CD4-positive, CD25-positive, alpha-beta regulatory T cell (primary cell): ENCODE results near the gene PRPS2. TPM values are rescaled to one million over a fixed set of nuclear protein-coding genes. Genes with fewer than 3 reads are reported as not detected.

ENCODE experiments used
- ATAC-seq, 2 donors: fragments of 150-1000 bp; cut with Tn5 transposase; one replicate each; pipeline ENCODE4 v1.10.0; 2021; ENCODE audit warnings: low read depth in 2 of 2, moderate number of reproducible peaks in 2 of 2, moderate library complexity in 1 of 2
- DNase-seq, 3 donors: peaks; one replicate each; pipeline versions ENCODE4 v3.0.0 to v3.0.0-alpha.2; 2012 to 2022; ENCODE audit warnings: mixed read lengths in 1 of 3
- H3K27ac ChIP-seq: one replicate; pipeline ENCODE4 v1.7.0; 2013; ENCODE audit warnings: mild to moderate bottlenecking, low read length; ENCODE audit not compliant: insufficient read depth, poor library complexity, severe bottlenecking
- H3K27me3 ChIP-seq: one replicate; pipeline ENCODE4 v1.7.0; 2013; ENCODE audit warnings: low read length; ENCODE audit not compliant: control insufficient read depth, insufficient read depth
- H3K36me3 ChIP-seq: one replicate; pipeline ENCODE4 v1.7.0; 2013; ENCODE audit warnings: mild to moderate bottlenecking, low read length, moderate library complexity; ENCODE audit not compliant: control insufficient read depth, insufficient read depth
- H3K4me1 ChIP-seq: 2 replicates; pipeline ENCODE4 v1.7.0; 2013; ENCODE audit warnings: mild to moderate bottlenecking, low read length; ENCODE audit not compliant: insufficient read depth, control insufficient read depth, poor library complexity, severe bottlenecking
- H3K4me3 ChIP-seq: one replicate; pipeline ENCODE4 v1.7.0; 2013; ENCODE audit warnings: low read depth, mild to moderate bottlenecking, low read length, moderate library complexity
- H3K9me3 ChIP-seq, 2 experiments: 1 replicate in 1 of 2; 2 replicates in 1 of 2; pipeline ENCODE4 v1.7.0; 2013; ENCODE audit warnings: low read length in 2 of 2, mild to moderate bottlenecking in 1 of 2, moderate library complexity in 1 of 2; ENCODE audit not compliant: control insufficient read depth in 2 of 2
- H3K27ac Mint-ChIP-seq, 3 donors: one replicate each; pipeline ENCODE4 v1.8.0; 2020 to 2022; ENCODE audit warnings: mild to moderate bottlenecking in 3 of 3, mixed read lengths in 3 of 3, moderate library complexity in 2 of 3
- H3K27me3 Mint-ChIP-seq: one replicate; pipeline ENCODE4 v1.8.0; 2022; ENCODE audit warnings: mild to moderate bottlenecking, mixed read lengths
- H3K36me3 Mint-ChIP-seq: one replicate; pipeline ENCODE4 v1.8.0; 2020; ENCODE audit warnings: mixed read lengths
- H3K4me1 Mint-ChIP-seq, 4 donors: one replicate each; pipeline ENCODE4 v1.8.0; 2020 to 2022; ENCODE audit warnings: mixed read lengths in 4 of 4, mild to moderate bottlenecking in 1 of 4
- H3K4me3 Mint-ChIP-seq, 4 donors: one replicate each; pipeline ENCODE4 v1.8.0; 2020 to 2022; ENCODE audit warnings: mild to moderate bottlenecking in 4 of 4, mixed read lengths in 4 of 4, moderate library complexity in 3 of 4
- H3K9me3 Mint-ChIP-seq, 7 donors: one replicate each; pipeline ENCODE4 v1.8.0; 2020 to 2022; ENCODE audit warnings: mixed read lengths in 7 of 7, mild to moderate bottlenecking in 3 of 7, moderate library complexity in 2 of 7
- polyA plus RNA-seq, 4 donors: library from polyadenylated mRNA; unstranded; fragments of 300-500 nt; fragmentation: Illumina TruSeq; gene quantifications; one replicate each; pipeline ENCODE4 v1.2.3, GENCODE V29; 2021
- total RNA-seq: library from RNA; stranded (reverse); gene quantifications from one replicate; pipeline ENCODE4 v1.2.3, GENCODE V29; 2022

PRPS2 gene
- total and polyA plus RNA-seq, 5 donors from 2014 or later: 18.0 to 31.7 (median 29.2) TPM

DNA sequence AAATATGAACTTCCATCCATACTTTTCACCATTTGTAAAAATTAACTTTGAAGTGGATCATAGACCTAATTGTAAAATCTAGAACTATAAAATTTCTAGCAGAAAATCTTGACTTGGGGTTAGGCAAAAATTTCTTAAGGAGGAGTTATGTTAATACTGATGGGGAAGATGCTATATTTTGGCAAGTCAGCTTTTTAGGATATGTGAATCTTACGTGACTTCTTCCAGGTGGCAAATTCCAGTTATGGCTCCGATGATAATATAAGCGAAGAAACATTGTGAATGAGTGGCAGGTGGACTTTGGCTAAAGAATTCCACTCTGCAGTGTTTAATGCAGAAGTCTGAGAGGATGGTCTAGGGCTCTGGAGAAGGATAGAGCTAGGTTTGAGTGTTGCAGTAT, 1.5 kb downstream of the PRPS2 start:
- peaks cover 14% of the 10 kb centered on the region for H3K4me1 ChIP-seq
- H3K27ac Mint-ChIP-seq: peak overlapping the region in 2 of 3 donors; percentile 7 to 18
- H3K9me3 ChIP-seq: no peaks in the 10 kb centered on the region
- H3K4me1 Mint-ChIP-seq: peaks cover 16 to 24% (median 21%) of the 10 kb centered on the region in 4 donors
- H3K36me3 ChIP-seq: no peaks in the 10 kb centered on the region
- peak overlapping the region; percentile 83 to 93 (median 85) for H3K4me3 Mint-ChIP-seq
- H3K4me3 ChIP-seq: peak overlapping the region; percentile 50
- ATAC-seq: no peak
- no peak for DNase-seq
- H3K27me3 ChIP-seq: peaks cover 3% of the 10 kb centered on the region
- H3K36me3 Mint-ChIP-seq: no peaks in the 10 kb centered on the region
- no peak overlapping the region for H3K27ac ChIP-seq
- H3K9me3 Mint-ChIP-seq: peaks cover 0 to 3% (median 0%) of the 10 kb centered on the region in 7 donors
- H3K27me3 Mint-ChIP-seq: no peaks in the 10 kb centered on the region

DNA sequence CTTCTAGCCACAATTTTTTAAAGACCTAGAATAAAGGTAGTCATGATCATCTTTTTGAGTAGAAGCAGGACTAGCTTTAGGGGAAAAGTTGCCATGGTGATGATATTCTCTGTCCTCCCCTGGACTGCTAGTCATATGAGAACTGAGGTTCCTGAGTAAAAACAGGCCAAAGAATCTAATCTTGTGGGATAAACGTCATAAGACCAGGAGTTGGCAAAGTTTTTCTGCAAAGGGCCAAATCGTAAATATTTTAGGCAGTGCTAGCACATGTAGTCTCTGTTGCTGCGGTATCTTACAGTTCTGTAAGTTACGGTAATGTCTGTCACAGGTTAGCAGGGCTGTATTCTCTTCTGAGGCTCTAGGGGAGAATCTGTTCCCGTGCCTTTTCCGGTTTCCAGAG, 3.4 kb downstream of the PRPS2 start:
- Histone ChIP-seq H3K4me1 (peaks cover 14% of the 10 kb centered on the region), H3K27ac (no peak overlapping the region), H3K36me3 (no peaks in the 10 kb centered on the region), H3K9me3 (no peaks in the 10 kb centered on the region), H3K4me3 (no peak overlapping the region), H3K27me3 (no peaks in the 10 kb centered on the region)
- peaks cover 18 to 26% (median 21%) of the 10 kb centered on the region in 4 donors for H3K4me1 Mint-ChIP-seq
- DNase-seq: no peak
- H3K36me3 Mint-ChIP-seq: peaks cover under 1% of the 10 kb centered on the region
- ATAC-seq: no peak
- no peak overlapping the region for H3K27ac Mint-ChIP-seq
- no peak overlapping the region for H3K4me3 Mint-ChIP-seq
- no peaks in the 10 kb centered on the region for H3K27me3 Mint-ChIP-seq
- peaks cover 0 to 3% (median 0%) of the 10 kb centered on the region in 7 donors for H3K9me3 Mint-ChIP-seq

DNA sequence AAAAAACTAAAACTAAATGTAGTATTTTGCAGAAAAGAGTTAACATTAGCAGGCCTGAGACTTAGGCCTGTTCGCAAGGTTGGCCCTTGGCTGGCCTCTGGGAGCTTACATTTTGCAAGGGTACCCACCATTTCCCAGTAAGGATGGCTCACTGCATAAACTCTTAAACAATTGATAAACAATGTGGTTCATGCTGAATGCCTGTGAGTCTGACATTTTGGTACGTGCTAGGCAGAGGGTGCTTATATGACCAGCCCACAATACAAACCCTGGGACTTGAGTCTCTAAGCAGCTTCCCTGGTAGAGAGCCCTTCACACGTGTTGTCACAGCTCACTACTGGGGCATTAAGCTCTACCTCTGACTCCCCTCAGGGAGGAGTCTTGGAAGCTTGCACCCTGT, 7.4 kb downstream of the PRPS2 start:
- Histone ChIP-seq H3K27me3 (no peaks in the 10 kb centered on the region), H3K9me3 (no peaks in the 10 kb centered on the region), H3K36me3 (peaks cover 7% of the 10 kb centered on the region), H3K4me3 (no peak overlapping the region), H3K4me1 (no peaks in the 10 kb centered on the region), H3K27ac (no peak overlapping the region)
- peaks cover 0 to 17% (median 8%) of the 10 kb centered on the region in 4 donors for H3K4me1 Mint-ChIP-seq
- ATAC-seq (no peak), DNase-seq (no peak)
- H3K9me3 Mint-ChIP-seq: peaks cover 0 to 3% (median 0%) of the 10 kb centered on the region in 7 donors
- no peaks in the 10 kb centered on the region for H3K27me3 Mint-ChIP-seq
- H3K36me3 Mint-ChIP-seq: peaks cover 11% of the 10 kb centered on the region
- H3K27ac Mint-ChIP-seq: no peak overlapping the region
- H3K4me3 Mint-ChIP-seq: no peak overlapping the region

DNA sequence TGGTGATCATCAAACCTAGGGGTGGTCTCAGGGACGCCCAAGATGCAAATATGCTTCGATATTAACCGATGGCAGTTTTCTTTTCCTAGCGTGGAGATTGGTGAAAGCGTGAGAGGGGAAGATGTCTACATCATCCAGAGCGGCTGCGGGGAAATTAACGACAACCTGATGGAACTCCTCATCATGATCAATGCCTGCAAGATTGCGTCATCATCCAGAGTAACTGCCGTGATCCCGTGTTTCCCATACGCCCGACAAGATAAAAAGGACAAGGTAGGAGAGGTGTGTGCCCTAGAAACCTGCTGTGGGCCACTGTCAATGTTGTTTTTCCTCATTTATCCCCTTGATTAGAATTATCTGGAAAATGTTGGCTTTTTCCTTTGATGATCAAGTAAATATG, 7.9 kb downstream of the PRPS2 start:
- no peak overlapping the region for H3K4me3 Mint-ChIP-seq
- Histone ChIP-seq H3K36me3 (peaks cover 7% of the 10 kb centered on the region), H3K9me3 (no peaks in the 10 kb centered on the region), H3K4me3 (no peak overlapping the region), H3K27me3 (no peaks in the 10 kb centered on the region), H3K27ac (no peak overlapping the region), H3K4me1 (no peaks in the 10 kb centered on the region)
- no peaks in the 10 kb centered on the region for H3K27me3 Mint-ChIP-seq
- H3K9me3 Mint-ChIP-seq: no peaks in the 10 kb centered on the region
- H3K27ac Mint-ChIP-seq: no peak overlapping the region
- DNase-seq (no peak), ATAC-seq (no peak)
- H3K4me1 Mint-ChIP-seq: peaks cover 0 to 12% (median 5%) of the 10 kb centered on the region in 4 donors
- H3K36me3 Mint-ChIP-seq: peaks cover 14% of the 10 kb centered on the region

DNA sequence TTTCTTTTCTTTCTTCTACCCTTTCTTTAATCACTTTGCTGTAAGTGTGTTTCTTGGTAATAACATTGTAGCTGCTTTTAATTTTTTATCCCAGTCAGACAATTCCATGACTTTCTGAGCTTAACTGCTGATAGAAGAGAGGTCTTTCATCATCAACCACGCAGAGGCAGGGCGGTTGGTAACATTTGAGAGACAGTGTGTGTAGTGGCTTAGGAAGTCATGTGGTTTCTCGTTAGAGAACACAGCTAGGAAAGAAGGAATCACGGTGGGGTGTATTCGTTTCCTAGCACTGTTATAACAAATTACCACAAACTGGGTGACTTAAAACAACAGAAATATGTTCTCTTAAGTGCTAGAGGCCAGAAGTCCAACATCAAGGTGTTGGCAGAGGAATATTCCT, 11.5 kb downstream of the PRPS2 start:
- ATAC-seq (no peak), DNase-seq (no peak)
- peaks cover 14% of the 10 kb centered on the region for H3K36me3 Mint-ChIP-seq
- H3K4me3 Mint-ChIP-seq: no peak overlapping the region
- peaks cover 0 to 7% (median 2%) of the 10 kb centered on the region in 4 donors for H3K4me1 Mint-ChIP-seq
- no peak overlapping the region for H3K4me3 ChIP-seq
- no peaks in the 10 kb centered on the region for H3K9me3 Mint-ChIP-seq
- no peaks in the 10 kb centered on the region for H3K9me3 ChIP-seq
- no peak overlapping the region for H3K27ac ChIP-seq
- no peaks in the 10 kb centered on the region for H3K4me1 ChIP-seq
- H3K27me3 ChIP-seq: no peaks in the 10 kb centered on the region
- H3K27me3 Mint-ChIP-seq: no peaks in the 10 kb centered on the region
- peaks cover 10% of the 10 kb centered on the region for H3K36me3 ChIP-seq
- H3K27ac Mint-ChIP-seq: peak overlapping the region in 1 of 3 donors; percentile 82

DNA sequence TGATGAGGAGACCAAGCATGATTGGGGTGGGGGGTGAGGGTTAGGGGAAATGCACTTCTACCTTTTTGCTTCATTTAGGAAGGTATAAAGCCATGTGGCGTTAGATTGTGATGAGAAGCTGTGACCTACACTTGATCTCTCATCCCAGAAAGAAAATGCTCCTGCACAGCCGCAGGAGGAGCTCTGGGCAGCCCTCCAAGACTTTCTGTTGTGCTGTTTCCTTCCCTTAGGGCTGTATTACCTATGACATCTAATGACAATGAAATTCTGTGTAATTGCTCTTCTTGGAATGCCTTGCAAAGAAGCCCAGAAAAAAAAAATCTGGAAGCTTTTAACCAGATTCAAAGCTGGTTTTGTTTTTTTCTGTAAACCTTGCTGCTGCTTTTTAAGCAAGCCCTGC, 13.4 kb downstream of the PRPS2 start:
- DNase-seq: no peak
- no peak overlapping the region for H3K27ac ChIP-seq
- no peak overlapping the region for H3K27ac Mint-ChIP-seq
- H3K4me1 ChIP-seq: no peaks in the 10 kb centered on the region
- H3K36me3 Mint-ChIP-seq: peaks cover 13% of the 10 kb centered on the region
- ATAC-seq: no peak
- H3K4me3 ChIP-seq: no peak overlapping the region
- H3K9me3 Mint-ChIP-seq: no peaks in the 10 kb centered on the region
- H3K27me3 Mint-ChIP-seq: no peaks in the 10 kb centered on the region
- peaks cover 0 to 5% (median 1%) of the 10 kb centered on the region in 4 donors for H3K4me1 Mint-ChIP-seq
- no peak overlapping the region for H3K4me3 Mint-ChIP-seq
- no peaks in the 10 kb centered on the region for H3K27me3 ChIP-seq
- no peaks in the 10 kb centered on the region for H3K9me3 ChIP-seq
- H3K36me3 ChIP-seq: peaks cover 17% of the 10 kb centered on the region

DNA sequence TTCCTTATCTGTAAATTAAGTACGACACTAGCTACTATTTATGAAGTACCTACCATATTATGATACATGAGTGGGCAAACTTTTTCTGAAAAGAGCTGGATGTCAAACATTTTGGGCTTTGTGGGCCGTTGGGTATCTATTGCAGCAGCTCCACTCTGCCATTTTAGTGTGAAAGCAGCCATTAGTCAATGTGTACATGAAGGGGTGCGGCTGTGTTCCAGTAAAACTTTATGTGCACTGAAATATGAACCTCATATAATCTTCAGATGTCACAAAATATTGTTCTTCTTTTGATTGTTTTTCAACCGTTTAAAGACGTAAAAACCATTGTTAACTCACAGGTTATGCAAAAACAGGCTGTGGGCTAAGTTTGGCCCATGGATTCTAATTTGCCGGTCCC, 14.1 kb downstream of the PRPS2 start:
- H3K4me1 Mint-ChIP-seq: peaks cover 0 to 5% (median 0%) of the 10 kb centered on the region in 4 donors
- H3K27ac ChIP-seq: no peak overlapping the region
- H3K4me3 ChIP-seq: no peak overlapping the region
- H3K36me3 ChIP-seq: peaks cover 22% of the 10 kb centered on the region
- no peaks in the 10 kb centered on the region for H3K9me3 Mint-ChIP-seq
- H3K4me1 ChIP-seq: no peaks in the 10 kb centered on the region
- H3K27me3 Mint-ChIP-seq: no peaks in the 10 kb centered on the region
- H3K9me3 ChIP-seq: no peaks in the 10 kb centered on the region
- no peak overlapping the region for H3K4me3 Mint-ChIP-seq
- ATAC-seq: no peak
- H3K27ac Mint-ChIP-seq: no peak overlapping the region
- H3K27me3 ChIP-seq: no peaks in the 10 kb centered on the region
- H3K36me3 Mint-ChIP-seq: peaks cover 10% of the 10 kb centered on the region
- DNase-seq: no peak

DNA sequence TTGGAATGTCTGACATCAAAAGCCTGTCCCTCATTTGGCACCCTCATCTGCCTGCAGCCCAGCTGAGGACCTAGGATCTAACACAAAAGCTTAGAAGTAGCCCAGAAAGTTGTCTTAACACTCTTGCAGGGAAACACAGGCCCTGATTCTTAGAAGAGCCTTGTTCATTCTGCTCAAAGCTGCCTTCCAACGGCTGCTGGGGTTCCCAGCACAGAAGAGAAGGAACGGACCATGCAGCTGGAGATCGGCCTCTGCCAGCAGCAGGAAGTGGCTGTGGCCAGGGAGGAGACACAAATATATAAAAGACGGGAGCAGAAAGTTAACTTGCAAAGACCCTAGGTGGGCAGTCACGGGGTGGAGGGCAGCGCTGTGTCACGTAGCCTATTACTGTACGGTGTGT, 20.4 kb downstream of the PRPS2 start:
- no peaks in the 10 kb centered on the region for H3K27me3 ChIP-seq
- no peak for ATAC-seq
- no peak overlapping the region for H3K27ac Mint-ChIP-seq

More for the DNA sequence above, 20.4 kb downstream of the PRPS2 start:
- Mint-ChIP-seq H3K9me3 (peaks cover 0 to 1% (median 0%) of the 10 kb centered on the region in 7 donors), H3K36me3 (peaks cover 5% of the 10 kb centered on the region), H3K27me3 (no peaks in the 10 kb centered on the region), H3K4me1 (peaks cover 0 to 8% (median 5%) of the 10 kb centered on the region in 4 donors), H3K4me3 (no peak overlapping the region)
- H3K4me1 ChIP-seq: no peaks in the 10 kb centered on the region
- no peak for DNase-seq
- no peak overlapping the region for H3K4me3 ChIP-seq
- H3K27ac ChIP-seq: no peak overlapping the region
- peaks cover 18% of the 10 kb centered on the region for H3K36me3 ChIP-seq
- H3K9me3 ChIP-seq: no peaks in the 10 kb centered on the region
